Measurements from ENCODE around the gene ATXN3L. TPM values are rescaled to one million over a fixed set of nuclear protein-coding genes. Genes with fewer than 3 reads are reported as not detected.
A peak's percentile ranks its signal among the peaks of the same experiment; 100 is the strongest.

ATXN3L gene
- total and polyA plus RNA-seq, 5 donors = not detected

- H3K4me1 ChIP-seq (ENCODE audit: control insufficient read depth, insufficient read depth, low read length) = no peaks in the 10 kb centered on the region
- WGBS = 72% methylated on average over 1 of the region's 1 CpG
- H3K4me3 ChIP-seq (ENCODE audit: low read length) = no peak overlapping the region
- no peak overlapping the region for H3K27ac ChIP-seq (ENCODE audit: low read length)
- H3K27me3 ChIP-seq (ENCODE audit: control insufficient read depth, insufficient read depth) = no peaks in the 10 kb centered on the region
- intact Hi-C loops (cut with DNase I) = no loop called here
- ATAC-seq (no peak), DNase-seq (no peak)
- H3K9me3 ChIP-seq (ENCODE audit: control insufficient read depth, low read length) = no peaks in the 10 kb centered on the region
These were observed 35.3 kb downstream of the ATXN3L start for GRCh38 chrX:13284570-13284969.

GRCh38 chrX:13283950-13284546 lies 35.8 kb downstream of the ATXN3L start:
- 79% methylated on average over 1 of the region's 1 CpG for WGBS

GRCh38 chrX:13283512-13283911 lies 36.3 kb downstream of the ATXN3L start:
- no peak for DNase-seq
- H3K27ac ChIP-seq (ENCODE audit: low read length) = no peak overlapping the region
- H3K27me3 ChIP-seq (ENCODE audit: control insufficient read depth, insufficient read depth) = no peaks in the 10 kb centered on the region
- 63% methylated on average over 2 of the region's 2 CpGs for WGBS
- no peak overlapping the region for H3K4me3 ChIP-seq (ENCODE audit: low read length)
- intact Hi-C loops (cut with DNase I) = no loop called here
- ATAC-seq = peak in 1 of 2 donors; percentile 36
- H3K4me1 ChIP-seq (ENCODE audit: control insufficient read depth, insufficient read depth, low read length) = no peaks in the 10 kb centered on the region
- no peaks in the 10 kb centered on the region for H3K9me3 ChIP-seq (ENCODE audit: control insufficient read depth, low read length)

More at GRCh38 chrX:13283950-13284546, 35.8 kb downstream of the ATXN3L start:
- no peak for ATAC-seq
- intact Hi-C loops (cut with DNase I) = no loop called here
- no peak for DNase-seq
- Histone ChIP-seq H3K27ac (ENCODE audit: low read length) (no peak overlapping the region), H3K27me3 (ENCODE audit: control insufficient read depth, insufficient read depth) (no peaks in the 10 kb centered on the region), H3K4me3 (ENCODE audit: low read length) (no peak overlapping the region), H3K4me1 (ENCODE audit: control insufficient read depth, insufficient read depth, low read length) (no peaks in the 10 kb centered on the region), H3K9me3 (ENCODE audit: control insufficient read depth, low read length) (no peaks in the 10 kb centered on the region)

DNA sequence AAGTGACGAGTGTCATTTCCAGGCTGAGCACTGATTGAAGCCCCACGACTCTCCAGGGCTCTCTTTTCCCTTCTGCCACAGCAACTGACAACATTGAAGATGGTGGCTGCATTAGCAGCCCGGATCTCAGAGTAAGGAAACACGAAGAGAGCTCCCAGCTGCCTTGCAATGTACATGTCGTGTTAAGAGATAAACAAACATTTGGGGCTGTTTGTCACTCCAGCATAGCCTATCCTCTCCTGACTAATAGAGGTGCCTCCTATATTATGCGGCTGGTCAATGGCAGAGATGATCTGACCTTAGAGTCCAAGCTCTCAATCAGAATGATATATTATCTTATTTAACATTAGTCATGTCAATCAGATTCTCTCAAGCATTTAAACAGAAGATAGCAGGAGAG lies 38.6 kb downstream of the ATXN3L start:
- H3K27ac ChIP-seq (ENCODE audit: low read length) = no peak overlapping the region
- H3K4me1 ChIP-seq (ENCODE audit: control insufficient read depth, insufficient read depth, low read length) = no peaks in the 10 kb centered on the region
- DNase-seq = no peak
- intact Hi-C loops (cut with DNase I) = no loop called here
- H3K27me3 ChIP-seq (ENCODE audit: control insufficient read depth, insufficient read depth) = no peaks in the 10 kb centered on the region
- no peak overlapping the region for H3K4me3 ChIP-seq (ENCODE audit: low read length)
- no peak for ATAC-seq
- no peaks in the 10 kb centered on the region for H3K9me3 ChIP-seq (ENCODE audit: control insufficient read depth, low read length)
- WGBS = over 99% methylated on average over 6 of the region's 6 CpGs

DNA sequence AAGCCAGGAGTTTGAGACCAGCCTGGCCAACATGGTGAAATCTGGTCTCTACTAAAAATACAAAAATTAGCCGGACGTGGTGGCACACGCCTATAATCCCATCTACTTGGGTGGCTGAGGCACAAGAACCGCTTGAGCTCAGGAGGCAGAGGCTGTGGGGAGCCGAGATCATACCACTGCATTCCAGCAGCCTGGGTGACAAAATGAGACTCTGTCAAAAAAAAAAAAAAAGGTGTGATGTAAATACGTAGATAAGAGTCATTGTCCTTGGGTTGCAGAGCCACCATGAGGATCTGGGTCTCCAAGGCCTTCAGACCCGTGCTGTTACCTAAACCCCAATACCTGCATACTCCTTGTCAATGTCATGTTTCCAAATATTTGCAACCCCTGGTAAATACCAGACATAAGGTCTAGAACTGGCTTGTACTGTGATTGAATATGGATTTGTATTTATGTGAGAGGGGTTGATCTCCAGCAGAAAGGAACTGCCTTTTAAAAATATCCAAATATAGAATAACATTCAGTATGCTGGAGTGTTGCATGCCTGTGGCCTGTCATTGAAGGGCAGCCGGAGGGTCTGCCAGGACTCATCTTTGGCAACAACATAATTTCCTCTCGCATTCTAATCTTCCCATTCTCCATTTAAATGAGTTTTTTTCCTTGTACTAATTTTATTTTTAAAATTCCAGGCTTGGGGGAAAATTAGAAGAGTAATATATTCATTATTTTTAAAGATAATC lies 40.4 kb downstream of the ATXN3L start:
- no peak for ATAC-seq
- Histone ChIP-seq H3K4me3 (ENCODE audit: low read length) (no peak overlapping the region), H3K9me3 (ENCODE audit: control insufficient read depth, low read length) (no peaks in the 10 kb centered on the region), H3K27ac (ENCODE audit: low read length) (no peak overlapping the region), H3K27me3 (ENCODE audit: control insufficient read depth, insufficient read depth) (no peaks in the 10 kb centered on the region), H3K4me1 (ENCODE audit: control insufficient read depth, insufficient read depth, low read length) (no peaks in the 10 kb centered on the region)
- WGBS = 69% methylated on average over 9 of the region's 9 CpGs
- no peak for DNase-seq
- intact Hi-C loops (cut with DNase I) = no loop called here

GRCh38 chrX:13277539-13277938 lies 42.3 kb downstream of the ATXN3L start:
- 59% methylated on average over 3 of the region's 3 CpGs for WGBS
- Histone ChIP-seq H3K27ac (ENCODE audit: low read length) (no peak overlapping the region), H3K9me3 (ENCODE audit: control insufficient read depth, low read length) (no peaks in the 10 kb centered on the region), H3K27me3 (ENCODE audit: control insufficient read depth, insufficient read depth) (no peaks in the 10 kb centered on the region), H3K4me1 (ENCODE audit: control insufficient read depth, insufficient read depth, low read length) (no peaks in the 10 kb centered on the region), H3K4me3 (ENCODE audit: low read length) (no peak overlapping the region)
- DNase-seq (no peak), ATAC-seq (no peak)
- intact Hi-C loops (cut with DNase I) = no loop called here

DNA sequence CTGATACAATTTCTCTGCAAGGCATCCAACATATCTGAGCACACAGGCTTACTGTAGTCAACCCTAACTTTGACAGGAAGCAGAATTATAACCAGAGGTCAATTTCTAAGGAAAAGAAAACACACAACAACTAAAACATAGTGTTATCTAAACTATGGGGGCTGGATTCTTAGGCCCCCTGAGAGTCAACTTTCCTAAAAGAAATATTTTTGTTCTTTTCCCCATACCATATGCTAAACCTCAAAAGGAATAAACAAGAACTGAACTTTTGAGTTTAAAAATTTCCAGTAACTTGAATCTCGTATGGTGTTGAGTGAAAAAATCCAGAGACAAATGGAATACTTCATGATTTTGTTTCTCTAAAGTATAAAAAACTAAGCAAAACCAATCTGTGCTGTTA lies 42.9 kb downstream of the ATXN3L start:
- no peak for ATAC-seq
- no peak for DNase-seq
- Histone ChIP-seq H3K4me3 (ENCODE audit: low read length) (no peak overlapping the region), H3K4me1 (ENCODE audit: control insufficient read depth, insufficient read depth, low read length) (no peaks in the 10 kb centered on the region), H3K27ac (ENCODE audit: low read length) (no peak overlapping the region), H3K27me3 (ENCODE audit: control insufficient read depth, insufficient read depth) (no peaks in the 10 kb centered on the region), H3K9me3 (ENCODE audit: control insufficient read depth, low read length) (no peaks in the 10 kb centered on the region)
- intact Hi-C loops (cut with DNase I) = no loop called here
- WGBS = 55% methylated on average over 1 of the region's 1 CpG

GRCh38 chrX:13275031-13275430 lies 44.8 kb downstream of the ATXN3L start:
- no peak overlapping the region for H3K4me3 ChIP-seq (ENCODE audit: low read length)
- DNase-seq = no peak
- H3K27ac ChIP-seq (ENCODE audit: low read length) = no peak overlapping the region
- no peaks in the 10 kb centered on the region for H3K27me3 ChIP-seq (ENCODE audit: control insufficient read depth, insufficient read depth)
- 95% methylated on average over 1 of the region's 1 CpG for WGBS
- intact Hi-C loops (cut with DNase I) = no loop called here
- H3K9me3 ChIP-seq (ENCODE audit: control insufficient read depth, low read length) = no peaks in the 10 kb centered on the region
- no peak for ATAC-seq
- no peaks in the 10 kb centered on the region for H3K4me1 ChIP-seq (ENCODE audit: control insufficient read depth, insufficient read depth, low read length)

- WGBS = 97% methylated on average over 3 of the region's 3 CpGs
These were observed 47.4 kb downstream of the ATXN3L start for GRCh38 chrX:13272426-13272825.

DNA sequence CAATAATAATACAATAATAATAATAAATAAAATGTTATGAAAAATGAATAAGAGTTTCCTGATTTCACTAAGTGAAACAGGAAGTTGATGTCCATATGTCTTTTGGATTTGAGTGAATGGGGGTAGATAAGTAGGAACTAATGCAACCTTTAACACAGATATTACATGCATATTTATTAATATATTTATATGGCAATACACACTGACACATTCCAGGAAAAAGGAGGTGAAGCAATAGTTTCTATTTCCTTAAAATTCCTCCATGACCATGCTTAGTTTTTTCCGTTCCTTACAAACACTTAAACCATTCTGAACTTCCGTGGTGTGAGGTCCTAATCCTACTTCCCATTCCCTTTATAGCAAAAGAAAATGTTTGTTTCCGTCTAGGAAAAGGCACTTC lies 48.3 kb downstream of the ATXN3L start:
- H3K9me3 ChIP-seq (ENCODE audit: control insufficient read depth, low read length) = no peaks in the 10 kb centered on the region
- intact Hi-C loops (cut with DNase I) = no loop called here
- H3K4me1 ChIP-seq (ENCODE audit: control insufficient read depth, insufficient read depth, low read length) = no peaks in the 10 kb centered on the region
- H3K27ac ChIP-seq (ENCODE audit: low read length) = no peak overlapping the region
- 83% methylated on average over 3 of the region's 3 CpGs for WGBS
- ATAC-seq (no peak), DNase-seq (no peak)
- H3K4me3 ChIP-seq (ENCODE audit: low read length) = no peak overlapping the region
- no peaks in the 10 kb centered on the region for H3K27me3 ChIP-seq (ENCODE audit: control insufficient read depth, insufficient read depth)

More at GRCh38 chrX:13272426-13272825, 47.4 kb downstream of the ATXN3L start:
- ATAC-seq (no peak), DNase-seq (no peak)
- Histone ChIP-seq H3K27me3 (ENCODE audit: control insufficient read depth, insufficient read depth) (no peaks in the 10 kb centered on the region), H3K9me3 (ENCODE audit: control insufficient read depth, low read length) (no peaks in the 10 kb centered on the region), H3K27ac (ENCODE audit: low read length) (no peak overlapping the region), H3K4me1 (ENCODE audit: control insufficient read depth, insufficient read depth, low read length) (no peaks in the 10 kb centered on the region), H3K4me3 (ENCODE audit: low read length) (no peak overlapping the region)
- intact Hi-C loops (cut with DNase I) = no loop called here

DNA sequence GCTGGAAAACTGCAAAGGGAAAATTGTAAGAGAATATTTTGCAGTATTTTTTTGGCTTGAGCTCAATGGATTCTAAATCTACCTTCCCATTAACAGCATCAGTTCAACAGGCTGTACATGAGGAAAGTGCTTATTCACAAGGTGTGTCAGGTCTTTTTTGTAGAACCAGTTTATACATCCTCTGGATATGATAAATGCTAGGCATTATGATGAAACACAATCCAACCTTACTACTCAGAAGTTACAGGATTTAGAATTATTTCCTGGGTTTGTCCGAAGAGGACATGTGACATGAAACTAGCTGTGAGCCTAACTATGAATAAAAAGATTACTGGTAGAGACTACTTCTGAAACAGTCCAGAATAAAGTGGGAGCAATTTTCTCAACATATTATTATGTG lies 49.5 kb downstream of the ATXN3L start:
- no peaks in the 10 kb centered on the region for H3K27me3 ChIP-seq (ENCODE audit: control insufficient read depth, insufficient read depth)
- H3K4me3 ChIP-seq (ENCODE audit: low read length) = no peak overlapping the region
- DNase-seq (no peak), ATAC-seq (no peak)
- no peaks in the 10 kb centered on the region for H3K4me1 ChIP-seq (ENCODE audit: control insufficient read depth, insufficient read depth, low read length)
- H3K9me3 ChIP-seq (ENCODE audit: control insufficient read depth, low read length) = no peaks in the 10 kb centered on the region
- no peak overlapping the region for H3K27ac ChIP-seq (ENCODE audit: low read length)
- intact Hi-C loops (cut with DNase I) = no loop called here
- 75% methylated on average over 1 of the region's 1 CpG for WGBS
